K562 (cell line): Measurements from ENCODE around the gene KLHL22. TPM values are rescaled to one million over a fixed set of nuclear protein-coding genes. Genes with fewer than 3 reads are reported as not detected.

Experiments used
- ATF1 ChIP-seq, 2 experiments: fragments of 450-650 bp in 1 of 2; IDR thresholded peaks; 2 replicates each; pipeline ENCODE4 v1.6.1; 2016; ENCODE audit warnings: missing compliant biosample characterization in 1 of 2, missing genetic modification characterization in 1 of 2
- CAMTA2 ChIP-seq: fragments of 250-450 bp; sonication (Bioruptor Pico); conservative IDR thresholded peaks from 2 replicates; pipeline ENCODE4 v1.5.1; 2022
- FOS ChIP-seq: IDR thresholded peaks from 3 replicates; pipeline ENCODE4 v1.6.1; 2011; ENCODE audit not compliant: insufficient read length; ENCODE audit errors: extremely low read depth
- IRF2 ChIP-seq: sonication (generic); formaldehyde crosslinking; IDR thresholded peaks from 2 replicates; pipeline ENCODE4 v1.8.1; 2022; ENCODE audit warnings: mild to moderate bottlenecking, missing genetic modification reagents
- MGA ChIP-seq: fragments of 450-650 bp; IDR thresholded peaks from 2 replicates; pipeline ENCODE4 v1.6.1; 2016; ENCODE audit warnings: mild to moderate bottlenecking, moderate library complexity
- NR1H2 ChIP-seq: sonication (generic); formaldehyde crosslinking; IDR thresholded peaks from 2 replicates; pipeline ENCODE4 v1.4.0; 2020; ENCODE audit warnings: mild to moderate bottlenecking, missing genetic modification reagents
- PHF21A ChIP-seq: fragments of 450-650 bp; IDR thresholded peaks from 2 replicates; pipeline ENCODE4 v1.6.1; 2017; ENCODE audit warnings: low read depth, borderline replicate concordance
- SIN3A ChIP-seq, 2 experiments: fragments of 150-350 bp in 1 of 2; IDR thresholded peaks; 2 replicates each; pipeline ENCODE4 v1.6.1; 2011 to 2016; ENCODE audit warnings: borderline replicate concordance in 2 of 2, low read depth in 2 of 2, low read length in 2 of 2, mild to moderate bottlenecking in 2 of 2, moderate library complexity in 2 of 2; ENCODE audit not compliant: control insufficient read depth in 1 of 2
- TARDBP ChIP-seq: fragments of 450-650 bp; IDR thresholded peaks from 2 replicates; pipeline ENCODE4 v1.6.1; 2016
- THRAP3 ChIP-seq: fragments of 450-650 bp; IDR thresholded peaks from 2 replicates; pipeline ENCODE4 v1.6.1; 2016; ENCODE audit warnings: mild to moderate bottlenecking, inconsistent platforms, borderline replicate concordance
- ZBTB7A ChIP-seq: IDR thresholded peaks from 2 replicates; pipeline ENCODE4 v1.6.1; 2011; ENCODE audit warnings: low read depth, mild to moderate bottlenecking, low read length, moderate library complexity, borderline replicate concordance; ENCODE audit not compliant: control insufficient read depth
- ZKSCAN1 ChIP-seq: fragments of 150-350 bp; IDR thresholded peaks from 2 replicates; pipeline ENCODE4 v1.6.1; 2016; ENCODE audit warnings: low read depth, low read length
- polyA plus RNA-seq, 8 experiments: library from polyadenylated mRNA; depleted of rRNA in 4 of 8; stranded (reverse) in 5 of 8; unstranded in 3 of 8; fragments of >200 nt; fragmentation: Nextera tagmentation in 2 of 8; fragmentation: Illumina TruSeq in 1 of 8; extraction: Ambion mirVana in 2 of 8; extraction: Trizol in 1 of 8; gene quantifications; 2 replicates each; pipeline versions ENCODE4 v1.2.1 to v1.2.3, GENCODE V29; 2011 to 2014; ENCODE audit warnings: inconsistent platforms in 1 of 8, missing spikeins in 1 of 8
- total RNA-seq, 7 experiments: library from RNA; depleted of rRNA in 6 of 7; stranded (reverse); fragments of >200 nt in 6 of 7; fragmentation: Illumina TruSeq in 2 of 7; extraction: Trizol in 2 of 7; gene quantifications; 2 replicates each; pipeline versions ENCODE4 v1.2.1 to v1.2.3, GENCODE V29; 2011 to 2021; ENCODE audit warnings: low replicate concordance in 1 of 7
- TF ChIP-seq, protein P1 (sequence below): sonication (generic); formaldehyde crosslinking; IDR thresholded peaks from 2 replicates; pipeline ENCODE4 v1.8.0; 2022; ENCODE audit warnings: missing genetic modification reagents, mild to moderate bottlenecking, borderline replicate concordance

Gene KLHL22
- total and polyA plus RNA-seq, 9 of the 15 experiments (the other 6 are each of a cell fraction or from before 2014, with no cell fraction given): 1.3 to 25.6 (median 15.2) TPM

DNA sequence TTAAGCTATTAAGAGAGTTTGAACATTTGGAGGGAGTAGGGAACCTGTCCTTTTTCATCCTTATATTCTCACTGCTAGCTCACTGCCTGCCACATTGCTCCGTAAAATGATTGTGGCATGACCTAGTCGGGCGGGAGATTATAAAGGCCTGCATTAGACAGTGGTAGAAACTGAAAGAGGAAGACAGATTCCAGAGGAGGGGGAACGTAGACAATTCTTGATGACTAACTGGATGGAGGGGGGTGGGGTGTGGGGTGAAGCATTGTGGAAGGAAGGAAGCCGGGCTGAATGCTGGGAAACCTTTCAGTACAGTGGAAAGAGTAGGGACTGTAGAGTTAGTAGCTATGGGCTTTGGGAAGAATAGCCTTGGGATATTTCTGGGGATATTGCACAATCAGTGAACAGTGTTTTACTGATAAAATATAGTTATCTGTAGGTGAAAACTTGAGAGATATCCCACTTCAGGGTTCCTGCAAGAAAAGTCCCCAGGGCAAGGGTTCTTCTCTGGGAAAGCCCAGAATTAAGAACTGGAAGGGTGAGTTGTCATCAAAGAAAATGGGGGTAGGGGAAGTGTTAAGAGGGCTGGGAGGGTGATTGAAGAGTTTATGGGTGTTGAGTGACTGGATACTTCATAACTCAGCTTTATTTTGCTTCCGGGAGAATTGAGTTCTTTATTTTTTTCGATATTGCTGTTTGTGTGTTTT, 13.9 kb upstream of the KLHL22 start (continued):
- TF ChIP-seq THRAP3 (no peak), IRF2 (CRISPR knock-in tag) (no peak), ZKSCAN1 (no peak), CAMTA2 (no peak), NR1H2 (CRISPR knock-in tag) (no peak), PHF21A (no peak), MGA (no peak), ATF1 (CRISPR knock-in tag; IDR thresholded peaks at IDR 0.05) (no peak), ATF1 (tag; IDR thresholded peaks at IDR 0.05) (no peak), ZBTB7A (no peak), SIN3A (IDR thresholded peaks at IDR 0.05; ENCODE audit: borderline replicate concordance in 2 of 2, control insufficient read depth in 1 of 2, low read depth in 2 of 2, low read length in 2 of 2) (no peak), TARDBP (no peak), FOS (no peak)
- TF ChIP-seq, protein P1, sequence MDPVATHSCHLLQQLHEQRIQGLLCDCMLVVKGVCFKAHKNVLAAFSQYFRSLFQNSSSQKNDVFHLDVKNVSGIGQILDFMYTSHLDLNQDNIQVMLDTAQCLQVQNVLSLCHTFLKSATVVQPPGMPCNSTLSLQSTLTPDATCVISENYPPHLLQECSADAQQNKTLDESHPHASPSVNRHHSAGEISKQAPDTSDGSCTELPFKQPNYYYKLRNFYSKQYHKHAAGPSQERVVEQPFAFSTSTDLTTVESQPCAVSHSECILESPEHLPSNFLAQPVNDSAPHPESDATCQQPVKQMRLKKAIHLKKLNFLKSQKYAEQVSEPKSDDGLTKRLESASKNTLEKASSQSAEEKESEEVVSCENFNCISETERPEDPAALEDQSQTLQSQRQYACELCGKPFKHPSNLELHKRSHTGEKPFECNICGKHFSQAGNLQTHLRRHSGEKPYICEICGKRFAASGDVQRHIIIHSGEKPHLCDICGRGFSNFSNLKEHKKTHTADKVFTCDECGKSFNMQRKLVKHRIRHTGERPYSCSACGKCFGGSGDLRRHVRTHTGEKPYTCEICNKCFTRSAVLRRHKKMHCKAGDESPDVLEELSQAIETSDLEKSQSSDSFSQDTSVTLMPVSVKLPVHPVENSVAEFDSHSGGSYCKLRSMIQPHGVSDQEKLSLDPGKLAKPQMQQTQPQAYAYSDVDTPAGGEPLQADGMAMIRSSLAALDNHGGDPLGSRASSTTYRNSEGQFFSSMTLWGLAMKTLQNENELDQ (CRISPR knock-in tag): 0 out of 2 replicates have a peak, but pooled peaks have one; percentile 94
